Motor neuron (in vitro differentiated cells): ENCODE data around the gene KIAA0586. TPM values are rescaled to one million over a fixed set of nuclear protein-coding genes. Genes with fewer than 3 reads are reported as not detected.

Source experiments
- ATAC-seq, 8 experiments: fragments of 200-7000 bp; cut with Tn5 transposase; replicated peaks in 6 of 8; 2 replicates each; pipeline ENCODE4 v1.8.0; 2021; ENCODE audit warnings: mild to moderate bottlenecking in 8 of 8, moderate library complexity in 8 of 8
- H3K27ac ChIP-seq, 2 donors: fragments of 250-450 bp; sonication (Bioruptor Pico); 2 replicates each; pipeline ENCODE4 v1.9.0; 2021; ENCODE audit warnings: antibody characterized with exemption in 2 of 2, mild to moderate bottlenecking in 2 of 2, moderate library complexity in 1 of 2
- H3K4me1 ChIP-seq, 2 donors: fragments of 250-450 bp; sonication (Bioruptor Pico); replicated peaks in 1 of 2; 2 replicates each; pipeline ENCODE4 v1.6.1; 2021; ENCODE audit warnings: antibody characterized with exemption in 2 of 2, mild to moderate bottlenecking in 2 of 2, moderate library complexity in 1 of 2
- H3K4me3 ChIP-seq, 5 donors: fragments of 250-450 bp; sonication (Bioruptor Pico); 2 replicates each; pipeline ENCODE4 v1.9.0; 2021; ENCODE audit warnings: antibody characterized with exemption in 5 of 5, mild to moderate bottlenecking in 5 of 5, moderate library complexity in 4 of 5
- WGBS, 10 experiments: fragments of 450-650 bp; shearing (Covaris generic); methylation state at CpG; one replicate each; pipeline ENCODE4 v1.0.0; 2022; 5-methylcytosine and 5-hydroxymethylcytosine counted together
- in situ Hi-C, 9 experiments: fragments of 400-800 bp; cut with MboI; loops; one replicate each; pipeline ENCODE4 v1.15.0; 2021; ENCODE audit warnings: low sequenced_read_pairs in 9 of 9, low pct_unique_long_range_greater_than_20kb in 2 of 9; ENCODE audit not compliant: unreplicated experiment in 9 of 9
- total RNA-seq, 8 experiments: library from RNA; unstranded; fragments of 300-600 nt; gene quantifications; 2 replicates each; pipeline versions ENCODE4 v1.2.3 to v1.2.4, GENCODE V29; 2022

Gene KIAA0586
- total RNA-seq, 8 experiments from 2014 or later, result 13.2 to 29.8 (median 17.8) TPM

GRCh38 chr14:58426670-58427280 is 744 bp upstream of the KIAA0586 start:
- in situ Hi-C loops, result no loop called here
- Histone ChIP-seq H3K4me3 (peak overlapping the region; percentile 76 to 99 (median 78)), H3K4me1 (peaks cover 4 to 14% of the 10 kb centered on the region in 2 donors), H3K27ac (peak overlapping the region; percentile 87 to 95)
- WGBS, 10 experiments, result 0% methylated on average over 5 to 14 of the region's 35 CpGs; no CpG with 5 or more reads in 2 of the 10 experiments
- peak; percentile 57 to 80 (median 69) for ATAC-seq

DNA sequence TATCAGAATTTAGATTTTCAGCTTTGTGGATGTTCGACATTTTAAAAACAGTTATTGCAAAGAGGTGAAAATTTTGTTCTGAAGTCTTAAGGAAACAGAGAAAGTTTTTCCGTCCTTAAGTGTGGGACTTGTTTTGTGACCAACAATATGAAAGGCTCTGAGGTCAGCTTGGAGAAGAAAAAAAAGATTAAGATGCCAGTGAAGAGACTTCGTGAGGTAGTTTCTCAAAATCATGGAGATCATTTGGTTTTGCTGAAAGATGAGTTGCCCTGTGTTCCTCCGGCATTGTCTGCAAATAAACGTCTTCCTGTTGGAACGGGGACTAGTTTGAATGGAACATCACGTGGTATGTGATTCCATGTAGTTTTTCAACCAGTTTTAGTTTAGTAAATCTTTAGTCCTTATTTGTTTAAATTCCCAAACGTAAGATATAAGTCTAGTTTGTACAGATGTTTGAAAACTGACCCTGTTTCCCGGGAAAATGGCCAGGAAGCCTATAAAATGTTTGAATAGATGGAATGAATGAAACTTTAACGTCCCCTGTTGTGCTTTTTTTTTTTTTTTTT is 682 bp downstream of the KIAA0586 start:
- WGBS, 10 experiments, result 0 to 10% (median 0%) methylated on average over 3 to 10 of the region's 10 CpGs
- Histone ChIP-seq H3K4me1 (peaks cover 4 to 14% of the 10 kb centered on the region in 2 donors), H3K27ac (peak overlapping the region; percentile 42 to 95), H3K4me3 (peak overlapping the region; percentile 76 to 99 (median 78))
- in situ Hi-C loops, result no loop called here
- peak in 3 of 8 experiments; percentile 7 to 20 (median 15) for ATAC-seq

- 0 to 100% (median 80%) methylated on average over 1 of the region's 1 CpG; no CpG with 5 or more reads in 3 of the 10 experiments for WGBS, 10 experiments
- peak in 1 of 8 experiments; percentile 3 for ATAC-seq
- Histone ChIP-seq H3K4me3 (no peak overlapping the region), H3K4me1 (peaks cover 4 to 14% of the 10 kb centered on the region in 2 donors), H3K27ac (no peak overlapping the region)
- in situ Hi-C loops, result no loop called here
Observed at GRCh38 chr14:58430156-58430555, 2.6 kb downstream of the KIAA0586 start.

DNA sequence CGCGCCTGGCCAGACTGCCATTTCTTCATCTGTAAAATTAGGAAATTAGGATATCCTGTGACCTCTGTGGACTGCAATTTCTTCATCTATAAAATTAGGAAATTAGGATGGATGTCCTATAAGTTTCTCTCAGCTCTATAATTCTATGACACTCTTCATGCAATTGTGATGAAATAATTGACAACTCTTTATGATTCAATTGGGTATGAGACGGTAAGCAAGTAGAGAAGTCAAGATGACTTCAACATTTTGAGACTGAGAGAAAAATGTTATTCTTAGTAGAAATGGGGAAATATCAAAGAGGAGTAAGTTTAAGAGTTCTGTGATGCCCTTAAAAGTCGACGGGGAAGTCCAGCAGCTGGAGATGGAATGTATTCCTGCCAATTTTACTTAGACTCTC is 12.0 kb downstream of the KIAA0586 start:
- Histone ChIP-seq H3K4me3 (no peak overlapping the region), H3K4me1 (no peaks in the 10 kb centered on the region), H3K27ac (no peak overlapping the region)
- 76 to 100% (median 83%) methylated on average over 1 to 4 of the region's 5 CpGs; no CpG with 5 or more reads in 2 of the 10 experiments for WGBS, 10 experiments
- in situ Hi-C loops, result no loop called here
- ATAC-seq, result no peak

GRCh38 chr14:58444627-58445026 is 17.1 kb downstream of the KIAA0586 start:
- no peak for ATAC-seq
- in situ Hi-C loops, result no loop called here
- no peak overlapping the region for H3K27ac ChIP-seq
- no peak overlapping the region for H3K4me3 ChIP-seq
- H3K4me1 ChIP-seq, result no peaks in the 10 kb centered on the region
- WGBS, 10 experiments, result 89 to 100% (median 93%) methylated on average over 3 to 5 of the region's 5 CpGs; no CpG with 5 or more reads in 4 of the 10 experiments

- H3K27ac ChIP-seq, result no peak overlapping the region
- in situ Hi-C loops, result no loop called here
- H3K4me1 ChIP-seq, result no peaks in the 10 kb centered on the region
- ATAC-seq, result no peak
- 69 to 98% (median 93%) methylated on average over 4 to 7 of the region's 9 CpGs; no CpG with 5 or more reads in 2 of the 10 experiments for WGBS, 10 experiments
- H3K4me3 ChIP-seq, result no peak overlapping the region
Observed at GRCh38 chr14:58455593-58456265, 28.2 kb downstream of the KIAA0586 start.

- H3K27ac ChIP-seq, result no peak overlapping the region
- in situ Hi-C loops, result no loop called here
- H3K4me3 ChIP-seq, result no peak overlapping the region
- 83 to 100% (median 94%) methylated on average over 1 to 2 of the region's 2 CpGs; no CpG with 5 or more reads in 1 of the 10 experiments for WGBS, 10 experiments
- no peaks in the 10 kb centered on the region for H3K4me1 ChIP-seq
- ATAC-seq, result no peak
Observed at GRCh38 chr14:58460772-58461171, 33.3 kb downstream of the KIAA0586 start.

GRCh38 chr14:58463147-58463546 is 35.6 kb downstream of the KIAA0586 start:
- Histone ChIP-seq H3K4me1 (no peaks in the 10 kb centered on the region), H3K27ac (no peak overlapping the region), H3K4me3 (no peak overlapping the region)
- WGBS, 10 experiments, result 92 to 100% (median 93%) methylated on average over 2 of the region's 2 CpGs; no CpG with 5 or more reads in 3 of the 10 experiments
- in situ Hi-C loops, result no loop called here
- ATAC-seq, result no peak

DNA sequence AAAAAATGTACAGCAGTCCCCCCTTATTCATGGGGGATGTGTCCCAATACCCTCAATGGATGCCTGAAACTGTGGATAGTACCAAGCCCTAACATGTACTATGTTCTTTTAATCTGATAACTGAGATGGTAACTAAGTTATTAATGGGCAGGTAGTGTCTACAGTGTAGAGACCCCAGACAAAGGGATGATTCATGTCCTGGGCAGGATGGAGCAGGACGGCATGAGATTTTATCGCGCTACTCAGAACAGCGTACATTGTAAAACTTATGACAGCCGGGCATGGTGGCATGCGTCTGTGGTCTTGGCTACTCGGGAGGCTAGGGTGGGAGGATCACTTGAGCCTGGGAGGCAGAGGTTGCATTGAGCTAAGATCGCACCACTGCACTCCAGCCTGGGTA is 37.1 kb downstream of the KIAA0586 start:
- H3K27ac ChIP-seq, result no peak overlapping the region
- in situ Hi-C loops, result no loop called here
- no peak for ATAC-seq
- no peaks in the 10 kb centered on the region for H3K4me1 ChIP-seq
- no peak overlapping the region for H3K4me3 ChIP-seq
- WGBS, 10 experiments, result 80 to 100% (median 91%) methylated on average over 1 to 7 of the region's 8 CpGs; no CpG with 5 or more reads in 4 of the 10 experiments

- no peak overlapping the region for H3K4me3 ChIP-seq
- WGBS, 10 experiments, result 60 to 100% (median 90%) methylated on average over 1 to 2 of the region's 2 CpGs; no CpG with 5 or more reads in 1 of the 10 experiments
- peak in 1 of 8 experiments; percentile 69 for ATAC-seq
- no peak overlapping the region for H3K27ac ChIP-seq
- in situ Hi-C loops, result no loop called here
- no peaks in the 10 kb centered on the region for H3K4me1 ChIP-seq
Observed at GRCh38 chr14:58465421-58465820, 37.9 kb downstream of the KIAA0586 start.

GRCh38 chr14:58466459-58466858 is 38.9 kb downstream of the KIAA0586 start:
- Histone ChIP-seq H3K27ac (no peak overlapping the region), H3K4me3 (no peak overlapping the region), H3K4me1 (no peaks in the 10 kb centered on the region)
- in situ Hi-C loops, result no loop called here
- WGBS, 10 experiments, result 67 to 100% (median 100%) methylated on average over 1 of the region's 1 CpG; no CpG with 5 or more reads in 4 of the 10 experiments
- ATAC-seq, result no peak

- no peak overlapping the region for H3K4me3 ChIP-seq
- WGBS, 10 experiments, result 83 to 100% (median 96%) methylated on average over 1 to 2 of the region's 2 CpGs
- H3K4me1 ChIP-seq, result no peaks in the 10 kb centered on the region
- no peak for ATAC-seq
- in situ Hi-C loops, result no loop called here
- H3K27ac ChIP-seq, result no peak overlapping the region
Observed at GRCh38 chr14:58467575-58467974, 40.1 kb downstream of the KIAA0586 start.

DNA sequence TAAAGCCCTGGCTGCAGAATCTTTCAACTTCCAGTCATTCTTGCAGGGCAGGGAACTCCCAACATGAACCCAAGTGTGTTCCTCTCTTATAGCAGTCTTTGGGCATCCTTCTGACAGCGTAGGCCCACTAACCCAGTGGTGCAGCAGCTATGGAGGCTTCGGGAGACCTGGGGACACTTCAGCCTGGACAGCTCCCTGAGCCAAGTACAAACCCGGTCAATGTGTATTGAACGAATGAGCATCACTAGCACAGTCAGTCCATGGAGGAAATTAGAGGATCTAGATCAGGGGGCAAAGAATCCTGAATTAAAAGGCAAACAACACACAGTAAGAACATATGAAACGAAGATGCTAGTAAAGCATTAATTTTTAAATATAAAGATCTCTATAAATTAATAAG is 41.8 kb downstream of the KIAA0586 start:
- in situ Hi-C loops, result no loop called here
- H3K4me3 ChIP-seq, result no peak overlapping the region
- ATAC-seq, result no peak
- no peak overlapping the region for H3K27ac ChIP-seq
- no peaks in the 10 kb centered on the region for H3K4me1 ChIP-seq
- 75 to 100% (median 94%) methylated on average over 1 to 5 of the region's 5 CpGs for WGBS, 10 experiments
